Naive B cell (primary cell): Measurements from ENCODE around the gene CADM2. TPM values are rescaled to one million over a fixed set of nuclear protein-coding genes. Genes with fewer than 3 reads are reported as not detected.

ENCODE experiments used
- ATAC-seq, 2 donors: fragments of 150-1000 bp; cut with Tn5 transposase; 2 replicates each; pipeline ENCODE4 v1.10.0; 2021; ENCODE audit warnings: low read depth in 2 of 2, mild to moderate bottlenecking in 2 of 2, moderate library complexity in 2 of 2
- DNase-seq: peaks from one replicate; pipeline ENCODE4 v3.0.0; 2022
- H3K27ac Mint-ChIP-seq, 6 donors: one replicate each; pipeline ENCODE4 v1.8.0; 2020 to 2022; ENCODE audit warnings: mild to moderate bottlenecking in 6 of 6, mixed read lengths in 6 of 6, moderate library complexity in 5 of 6, inconsistent platforms in 2 of 6
- H3K27me3 Mint-ChIP-seq, 3 donors: one replicate each; pipeline ENCODE4 v1.8.0; 2021 to 2022; ENCODE audit warnings: mixed read lengths in 3 of 3, mild to moderate bottlenecking in 1 of 3
- H3K36me3 Mint-ChIP-seq, 2 donors: one replicate each; pipeline ENCODE4 v1.8.0; 2020 to 2022; ENCODE audit warnings: mixed read lengths in 2 of 2, inconsistent platforms in 1 of 2, mild to moderate bottlenecking in 1 of 2
- H3K4me1 Mint-ChIP-seq, 3 donors: one replicate each; pipeline ENCODE4 v1.8.0; 2020 to 2022; ENCODE audit warnings: mixed read lengths in 3 of 3, inconsistent platforms in 1 of 3, mild to moderate bottlenecking in 1 of 3, moderate library complexity in 1 of 3
- H3K4me3 Mint-ChIP-seq, 8 donors: one replicate each; pipeline ENCODE4 v1.8.0; 2020 to 2022; ENCODE audit warnings: mild to moderate bottlenecking in 8 of 8, mixed read lengths in 8 of 8, moderate library complexity in 8 of 8, inconsistent platforms in 2 of 8
- H3K9me3 Mint-ChIP-seq, 7 donors: one replicate each; pipeline ENCODE4 v1.8.0; 2020 to 2022; ENCODE audit warnings: mixed read lengths in 7 of 7, mild to moderate bottlenecking in 5 of 7, inconsistent platforms in 2 of 7, moderate library complexity in 1 of 7
- polyA plus RNA-seq, 6 donors: library from polyadenylated mRNA; unstranded; fragments of 300-500 nt; fragmentation: Illumina TruSeq; gene quantifications; one replicate each; pipeline ENCODE4 v1.2.3, GENCODE V29; 2021; ENCODE audit warnings: low read depth in 6 of 6

The CADM2 gene
- polyA plus RNA-seq, 6 donors from 2014 or later = 0.26 to 0.59 TPM; not detected in 4

DNA sequence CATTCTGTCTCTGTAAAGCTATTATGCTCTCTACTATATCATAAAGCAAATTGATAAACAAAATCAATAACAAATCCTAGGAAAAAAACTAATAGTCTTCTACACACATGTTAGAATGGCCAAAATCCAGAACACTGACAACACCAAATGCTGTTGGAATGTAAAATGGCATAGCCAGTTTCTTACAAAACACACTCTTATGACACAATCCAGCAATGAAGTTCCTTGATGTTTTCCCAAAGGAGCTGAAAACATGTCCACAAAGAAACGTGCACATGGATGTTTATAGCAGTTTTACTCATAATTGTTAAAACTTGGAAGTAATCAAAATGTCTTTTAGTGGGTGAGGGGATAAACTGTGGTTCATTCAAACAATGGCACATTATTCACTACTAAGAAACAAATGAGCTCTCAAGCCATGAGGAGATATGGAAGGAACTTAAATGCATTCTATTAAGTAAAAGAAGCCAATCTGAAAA lies 32.7 kb downstream of the CADM2 start:
- H3K4me3 Mint-ChIP-seq = no peak overlapping the region
- DNase-seq = no peak
- no peak overlapping the region for H3K27ac Mint-ChIP-seq
- H3K27me3 Mint-ChIP-seq = no peaks in the 10 kb centered on the region
- H3K36me3 Mint-ChIP-seq = no peaks in the 10 kb centered on the region
- no peaks in the 10 kb centered on the region for H3K9me3 Mint-ChIP-seq
- no peaks in the 10 kb centered on the region for H3K4me1 Mint-ChIP-seq
- ATAC-seq = no peak

DNA sequence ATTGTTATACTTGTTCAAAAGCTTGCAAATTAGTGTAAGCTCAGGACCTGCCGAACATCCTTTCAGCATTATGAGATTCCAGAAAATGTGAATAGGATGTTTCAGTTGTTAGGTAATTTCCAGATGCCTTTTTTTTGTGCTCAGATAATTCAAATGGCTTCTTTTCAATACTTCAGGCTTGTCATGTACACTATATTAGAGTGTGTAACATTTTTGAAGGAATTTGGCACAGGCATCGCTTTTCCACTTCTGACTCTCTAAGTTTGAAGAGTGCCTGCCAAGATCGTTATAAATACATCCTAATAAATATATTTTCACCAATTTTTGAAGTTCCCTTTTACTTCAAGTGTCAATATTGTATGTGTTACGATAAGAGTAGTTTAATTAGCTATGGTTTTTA lies 35.2 kb downstream of the CADM2 start:
- no peak overlapping the region for H3K4me3 Mint-ChIP-seq
- H3K27me3 Mint-ChIP-seq = no peaks in the 10 kb centered on the region
- no peak overlapping the region for H3K27ac Mint-ChIP-seq
- no peaks in the 10 kb centered on the region for H3K4me1 Mint-ChIP-seq
- H3K9me3 Mint-ChIP-seq = no peaks in the 10 kb centered on the region
- no peaks in the 10 kb centered on the region for H3K36me3 Mint-ChIP-seq
- no peak for DNase-seq
- ATAC-seq = no peak

DNA sequence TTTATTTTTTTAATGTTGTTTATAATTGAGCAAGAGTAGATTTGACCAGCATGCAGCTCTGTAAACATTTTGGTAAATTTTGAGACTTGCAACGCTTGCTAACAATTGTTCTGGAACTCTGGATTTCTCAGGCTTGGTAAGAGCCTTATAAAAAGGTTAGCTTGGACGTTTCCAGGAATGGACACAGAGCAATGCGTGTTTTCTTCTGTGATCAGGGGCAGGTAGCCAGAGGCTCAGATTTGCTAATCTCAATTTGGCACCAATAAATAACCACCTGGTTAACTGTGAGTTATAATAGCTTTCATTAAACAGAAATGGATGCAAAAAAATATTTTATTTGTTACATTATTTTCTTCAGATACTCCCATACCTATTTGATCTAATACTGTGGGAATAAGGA lies 39.8 kb downstream of the CADM2 start:
- Mint-ChIP-seq H3K27me3 (no peaks in the 10 kb centered on the region), H3K27ac (no peak overlapping the region), H3K4me3 (no peak overlapping the region), H3K4me1 (no peaks in the 10 kb centered on the region), H3K9me3 (peaks cover 0 to 3% (median 0%) of the 10 kb centered on the region in 7 donors), H3K36me3 (no peaks in the 10 kb centered on the region)
- no peak for DNase-seq
- no peak for ATAC-seq

DNA sequence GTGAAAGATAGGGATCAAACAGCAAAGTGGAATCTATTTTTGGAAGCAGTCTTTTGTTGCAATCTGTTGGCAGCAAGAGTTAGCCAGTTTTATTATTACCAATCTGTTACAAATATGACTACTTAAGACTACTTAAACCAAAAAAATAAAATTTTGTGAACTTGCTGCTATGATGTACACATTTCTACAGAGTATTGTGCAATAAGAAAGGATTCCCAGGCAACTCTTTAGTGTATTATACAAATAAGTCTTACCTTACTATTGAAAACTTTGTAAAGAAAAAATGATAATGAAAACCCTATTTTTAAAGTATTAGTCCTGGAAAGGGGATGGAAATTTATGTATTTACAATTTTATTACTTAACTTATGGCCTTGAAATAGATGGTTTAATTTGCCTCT lies 44.7 kb downstream of the CADM2 start:
- Mint-ChIP-seq H3K4me3 (no peak overlapping the region), H3K36me3 (no peaks in the 10 kb centered on the region), H3K9me3 (peaks cover 0 to 3% (median 0%) of the 10 kb centered on the region in 7 donors), H3K27me3 (no peaks in the 10 kb centered on the region), H3K27ac (no peak overlapping the region), H3K4me1 (no peaks in the 10 kb centered on the region)
- DNase-seq (no peak), ATAC-seq (no peak)

DNA sequence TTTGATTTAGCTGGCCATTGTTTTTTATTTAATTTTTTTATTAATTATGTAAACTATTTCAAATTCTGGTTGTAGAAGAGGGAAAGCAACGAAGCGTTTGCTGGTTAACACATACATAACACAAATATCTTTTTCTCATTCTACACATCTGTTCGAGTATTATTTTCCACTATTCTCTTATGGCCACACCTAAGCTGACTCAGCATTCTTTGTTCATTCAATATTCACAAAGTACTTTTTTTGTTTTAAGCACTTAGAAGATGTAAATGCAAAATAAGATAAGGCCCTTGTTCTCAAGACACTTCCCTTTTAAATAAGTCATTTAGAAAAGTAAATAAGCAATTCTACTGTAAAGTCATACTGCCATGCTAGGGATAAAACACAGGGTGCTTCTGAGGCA lies 45.4 kb downstream of the CADM2 start:
- Mint-ChIP-seq H3K36me3 (no peaks in the 10 kb centered on the region), H3K4me1 (no peaks in the 10 kb centered on the region), H3K27me3 (no peaks in the 10 kb centered on the region), H3K9me3 (peaks cover 0 to 3% (median 0%) of the 10 kb centered on the region in 7 donors), H3K27ac (no peak overlapping the region), H3K4me3 (no peak overlapping the region)
- no peak for ATAC-seq
- no peak for DNase-seq

DNA sequence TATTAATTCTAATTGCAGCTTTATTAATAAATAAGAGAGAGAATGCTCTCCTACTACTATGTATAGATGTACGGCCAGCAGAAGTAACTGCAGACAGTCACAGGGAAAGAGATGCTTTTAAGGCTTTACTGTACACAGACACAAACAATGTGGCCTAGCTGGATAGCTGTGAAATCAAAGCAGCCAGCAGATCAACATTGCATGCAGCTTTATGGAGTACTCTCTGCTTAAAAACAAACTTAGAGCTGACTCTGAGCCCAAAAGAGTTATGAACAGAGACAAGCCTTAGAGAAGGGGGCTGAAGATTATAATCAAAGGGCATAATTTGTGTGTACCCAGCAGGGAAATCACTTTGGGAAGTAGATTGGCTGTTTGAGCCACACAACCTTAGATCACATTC lies 47.2 kb downstream of the CADM2 start:
- Mint-ChIP-seq H3K4me3 (no peak overlapping the region), H3K27ac (no peak overlapping the region), H3K4me1 (no peaks in the 10 kb centered on the region), H3K9me3 (peaks cover 0 to 3% (median 0%) of the 10 kb centered on the region in 7 donors), H3K36me3 (no peaks in the 10 kb centered on the region), H3K27me3 (no peaks in the 10 kb centered on the region)
- DNase-seq (no peak), ATAC-seq (no peak)

DNA sequence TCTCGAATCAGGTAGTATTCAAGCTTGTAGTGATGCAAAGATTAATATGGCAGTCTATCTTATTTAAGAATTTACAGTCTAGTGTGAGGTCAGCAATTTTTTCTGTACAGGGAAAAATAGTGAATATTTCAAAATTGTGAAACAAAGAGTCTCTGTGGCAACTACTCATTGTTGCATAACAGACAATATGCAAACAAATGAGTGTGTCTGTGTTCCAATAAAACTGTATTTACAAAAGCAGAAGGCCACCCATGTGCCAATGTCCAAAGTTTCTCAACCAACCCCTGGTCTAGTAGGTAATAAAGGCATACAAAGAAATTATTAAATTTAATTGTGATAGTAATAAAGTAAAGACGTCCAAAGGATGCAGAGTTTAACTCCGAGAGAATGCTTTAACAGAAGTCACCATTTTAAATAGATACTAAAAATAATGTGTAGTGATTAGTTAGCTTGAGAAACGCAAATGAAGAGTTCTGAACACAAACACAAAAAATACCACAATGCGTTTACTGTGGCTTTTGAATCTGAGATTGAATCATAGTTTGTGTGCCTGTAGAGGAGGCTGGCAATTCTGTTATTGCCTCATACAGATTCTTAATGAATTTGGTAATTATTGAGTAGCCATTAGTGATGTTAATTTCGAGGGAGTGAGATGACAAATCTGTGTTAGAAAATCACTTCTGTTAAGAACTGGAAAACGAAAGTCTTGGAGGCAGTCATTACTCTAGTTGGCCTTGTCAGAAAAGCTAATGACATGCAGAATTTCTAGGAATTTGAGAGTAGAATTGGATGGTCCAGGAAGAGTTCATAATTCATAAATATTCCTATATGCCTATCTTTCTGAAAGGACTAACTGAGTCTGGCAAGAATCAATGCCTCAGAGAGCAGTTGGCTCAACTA lies 48.7 kb downstream of the CADM2 start:
- Mint-ChIP-seq H3K4me1 (no peaks in the 10 kb centered on the region), H3K4me3 (no peak overlapping the region), H3K27me3 (no peaks in the 10 kb centered on the region), H3K36me3 (no peaks in the 10 kb centered on the region), H3K9me3 (no peaks in the 10 kb centered on the region), H3K27ac (no peak overlapping the region)
- DNase-seq = no peak
- ATAC-seq = no peak

DNA sequence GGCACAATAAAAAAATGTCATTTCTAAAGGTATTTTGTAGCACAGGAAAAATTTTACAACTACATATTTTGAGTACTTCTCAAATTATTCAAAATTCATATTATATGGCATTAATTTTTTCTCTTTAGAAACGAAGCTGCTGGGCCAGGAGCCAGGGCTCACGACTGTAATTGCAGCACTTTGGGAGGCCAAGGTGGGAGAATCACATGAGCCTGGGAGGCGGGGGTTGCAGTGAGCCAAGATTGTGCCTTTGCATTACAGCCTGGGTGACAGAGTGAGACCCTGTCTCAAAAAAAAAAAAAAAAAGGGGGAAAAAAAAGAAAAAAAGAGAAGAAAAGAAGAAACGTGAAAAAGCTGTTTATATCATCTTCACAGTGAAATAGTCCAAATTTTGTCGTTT lies 62.0 kb downstream of the CADM2 start:
- Mint-ChIP-seq H3K27me3 (no peaks in the 10 kb centered on the region), H3K4me3 (no peak overlapping the region), H3K27ac (no peak overlapping the region), H3K9me3 (peaks cover 0 to under 1% (median 0%) of the 10 kb centered on the region in 7 donors), H3K4me1 (no peaks in the 10 kb centered on the region), H3K36me3 (no peaks in the 10 kb centered on the region)
- ATAC-seq (no peak), DNase-seq (no peak)

DNA sequence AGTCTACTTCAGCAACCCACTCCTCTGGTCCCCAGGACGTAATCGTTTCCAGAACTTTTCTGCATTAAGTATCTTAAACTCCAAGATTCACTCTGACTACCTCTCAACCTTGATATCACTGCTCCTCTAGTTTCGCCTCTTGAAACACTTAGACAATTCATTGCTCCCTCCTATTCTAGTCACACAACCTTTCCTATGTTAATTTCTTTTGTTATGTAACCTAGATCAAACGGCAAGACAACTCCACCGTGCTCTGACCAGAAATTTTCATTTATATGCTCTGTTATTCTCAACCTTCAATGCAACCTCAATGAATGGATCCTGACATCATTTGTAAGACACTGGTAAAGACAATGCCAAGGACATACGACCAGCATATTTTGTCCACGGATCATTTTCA lies 71.3 kb downstream of the CADM2 start:
- H3K27ac Mint-ChIP-seq = no peak overlapping the region
- no peaks in the 10 kb centered on the region for H3K27me3 Mint-ChIP-seq
- H3K36me3 Mint-ChIP-seq = no peaks in the 10 kb centered on the region
- DNase-seq = no peak
- H3K4me3 Mint-ChIP-seq = no peak overlapping the region
- H3K4me1 Mint-ChIP-seq = no peaks in the 10 kb centered on the region
- no peak for ATAC-seq
- peaks cover 0 to 2% (median 0%) of the 10 kb centered on the region in 7 donors for H3K9me3 Mint-ChIP-seq

DNA sequence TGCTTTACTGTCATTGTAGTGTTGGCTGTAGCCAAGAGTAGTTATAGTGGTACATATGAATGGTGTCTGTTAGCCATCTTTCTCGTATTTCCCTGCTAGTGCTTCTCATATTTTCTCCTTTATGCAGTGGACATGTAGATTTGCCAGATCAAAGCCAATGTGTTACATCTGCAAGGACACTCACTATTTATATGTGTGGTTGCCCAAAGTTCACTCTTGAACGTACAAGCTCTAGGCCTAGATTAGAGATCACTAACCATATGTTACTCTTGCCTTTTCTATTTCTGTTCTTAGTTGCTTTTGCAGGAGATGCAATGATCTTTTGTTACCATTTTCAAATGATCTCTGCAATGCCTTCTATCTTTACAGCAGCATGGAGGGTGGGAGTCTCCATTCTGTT lies 78.4 kb downstream of the CADM2 start:
- Mint-ChIP-seq H3K4me3 (no peak overlapping the region), H3K27ac (no peak overlapping the region), H3K27me3 (no peaks in the 10 kb centered on the region), H3K36me3 (no peaks in the 10 kb centered on the region), H3K4me1 (no peaks in the 10 kb centered on the region), H3K9me3 (peaks cover 0 to 4% (median 0%) of the 10 kb centered on the region in 7 donors)
- no peak for DNase-seq
- no peak for ATAC-seq

DNA sequence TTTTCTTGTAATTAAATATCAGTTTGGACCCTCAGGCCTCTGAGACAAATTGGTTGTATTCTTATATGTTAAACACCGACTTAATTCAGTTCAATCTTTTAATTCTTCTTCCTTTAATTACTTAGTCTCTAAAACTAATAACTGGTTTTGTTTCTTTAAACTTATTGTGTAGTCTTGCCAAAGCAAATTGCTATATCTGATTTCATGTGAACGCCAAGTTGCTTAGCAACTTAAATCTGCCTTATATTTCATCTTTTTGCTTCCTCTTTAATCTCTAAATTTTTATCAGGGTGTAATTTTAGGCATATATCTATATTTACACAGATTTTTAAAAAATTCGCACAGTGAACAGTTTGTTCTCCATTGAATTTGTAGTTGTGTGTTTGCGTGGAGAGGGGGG lies 82.2 kb downstream of the CADM2 start:
- DNase-seq = no peak
- Mint-ChIP-seq H3K4me3 (no peak overlapping the region), H3K36me3 (no peaks in the 10 kb centered on the region), H3K27me3 (no peaks in the 10 kb centered on the region), H3K9me3 (peaks cover 0 to 3% (median 0%) of the 10 kb centered on the region in 7 donors), H3K4me1 (no peaks in the 10 kb centered on the region), H3K27ac (no peak overlapping the region)
- ATAC-seq = no peak

DNA sequence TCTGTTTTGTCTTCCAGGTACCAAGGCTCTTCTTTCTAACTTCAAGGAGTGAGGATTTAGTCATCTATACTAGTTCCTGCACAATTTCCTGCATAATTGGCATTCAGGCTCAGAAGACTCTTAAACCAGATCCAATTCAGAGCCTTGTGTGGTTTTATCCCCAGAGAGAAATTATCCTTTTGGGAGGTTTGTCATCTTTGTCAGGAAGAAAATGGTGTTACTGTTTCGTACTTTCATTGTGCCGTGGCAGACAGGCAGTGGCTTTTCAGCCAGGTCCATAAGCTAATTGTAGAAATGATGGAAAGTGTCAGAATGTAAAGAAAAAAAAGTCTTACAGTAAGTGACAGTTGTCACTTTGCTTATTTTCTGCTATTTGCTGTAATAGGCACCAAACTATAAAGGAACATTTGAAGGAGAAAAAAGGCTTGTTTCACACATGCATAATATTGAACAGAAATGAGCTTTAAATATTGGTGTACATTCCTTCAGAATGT lies 82.8 kb downstream of the CADM2 start:
- no peak for DNase-seq
- no peak for ATAC-seq
- Mint-ChIP-seq H3K4me1 (no peaks in the 10 kb centered on the region), H3K27ac (no peak overlapping the region), H3K27me3 (no peaks in the 10 kb centered on the region), H3K36me3 (no peaks in the 10 kb centered on the region), H3K9me3 (peaks cover 0 to 3% (median 0%) of the 10 kb centered on the region in 7 donors), H3K4me3 (no peak overlapping the region)

DNA sequence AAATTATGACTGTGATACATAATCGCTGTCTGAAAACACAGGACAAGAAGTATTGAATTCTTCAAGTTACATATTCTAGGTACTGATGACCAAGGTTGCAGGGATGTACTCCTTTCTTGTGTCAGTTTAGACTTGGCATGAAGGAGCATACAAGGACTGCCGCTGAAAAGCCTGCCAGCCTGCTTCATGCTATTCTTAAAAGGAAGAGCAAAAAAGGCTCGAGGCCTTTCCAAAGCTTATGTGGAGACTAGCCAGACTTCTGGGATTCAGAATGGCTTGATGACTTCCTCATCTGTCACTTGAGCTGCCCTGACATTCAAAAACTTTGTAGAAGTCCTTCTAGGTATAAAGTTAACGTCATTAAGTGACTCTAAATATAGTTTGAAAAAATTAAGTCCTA lies 92.0 kb downstream of the CADM2 start:
- ATAC-seq = no peak
- H3K4me1 Mint-ChIP-seq = no peaks in the 10 kb centered on the region

DNA sequence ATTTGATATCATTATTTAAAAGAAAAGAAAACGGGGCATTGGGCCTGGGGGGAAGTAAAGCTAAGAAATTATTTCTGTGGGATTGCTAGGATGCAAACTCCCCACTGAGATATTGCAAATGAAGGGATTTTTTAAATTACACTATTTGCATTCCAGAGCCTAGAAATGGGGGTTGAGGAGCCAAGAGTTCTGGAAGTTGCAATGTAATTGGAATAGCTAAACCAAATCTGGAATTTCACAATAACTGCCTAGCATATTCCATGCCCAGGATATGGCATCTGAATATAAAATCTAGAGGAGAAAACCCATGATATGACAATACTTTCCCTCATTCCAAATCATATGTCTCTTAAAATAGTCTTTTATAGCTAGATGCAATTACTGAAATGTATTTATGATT lies 93.0 kb downstream of the CADM2 start:
- Mint-ChIP-seq H3K27ac (no peak overlapping the region), H3K4me3 (no peak overlapping the region), H3K9me3 (peaks cover 0 to 5% (median 0%) of the 10 kb centered on the region in 7 donors), H3K4me1 (no peaks in the 10 kb centered on the region), H3K36me3 (no peaks in the 10 kb centered on the region), H3K27me3 (no peaks in the 10 kb centered on the region)
- DNase-seq (no peak), ATAC-seq (no peak)

More for the DNA sequence above, 92.0 kb downstream of the CADM2 start:
- Mint-ChIP-seq H3K27me3 (no peaks in the 10 kb centered on the region), H3K27ac (no peak overlapping the region), H3K4me3 (no peak overlapping the region), H3K9me3 (peaks cover 0 to 5% (median 0%) of the 10 kb centered on the region in 7 donors), H3K36me3 (no peaks in the 10 kb centered on the region)
- DNase-seq = no peak
